MM.1S (cell line): ENCODE results near the gene C3orf70.

Experiments
- DNase-seq: peaks from one replicate; pipeline ENCODE4 v3.0.0-alpha.2; 2015
- H2AFZ ChIP-seq: fragments of 300-600 bp; sonication (generic); 2 replicates; pipeline ENCODE4 v1.6.0; 2016; ENCODE audit warnings: antibody characterized with exemption, low read length
- H3F3A ChIP-seq: fragments of 300-600 bp; sonication (generic); 2 replicates; pipeline ENCODE4 v1.6.1; 2016; ENCODE audit warnings: mild to moderate bottlenecking, antibody characterized with exemption, low read length, moderate library complexity, mixed read lengths; ENCODE audit not compliant: insufficient read depth
- H3K27ac ChIP-seq: fragments of 300-600 bp; sonication (generic); 2 replicates; pipeline ENCODE4 v1.5.1; 2016; ENCODE audit warnings: mild to moderate bottlenecking, low read length
- H3K27me3 ChIP-seq: fragments of 300-600 bp; sonication (generic); replicated peaks from 2 replicates; pipeline ENCODE4 v1.6.0; 2016; ENCODE audit warnings: low read length; ENCODE audit not compliant: insufficient read depth
- H3K36me3 ChIP-seq: fragments of 300-600 bp; sonication (generic); replicated peaks from 2 replicates; pipeline ENCODE4 v1.6.1; 2016; ENCODE audit warnings: mild to moderate bottlenecking, low read length, mixed read lengths; ENCODE audit not compliant: insufficient read depth
- H3K4me1 ChIP-seq: fragments of 300-600 bp; sonication (generic); 2 replicates; pipeline ENCODE4 v1.6.1; 2016; ENCODE audit warnings: low read length, mixed read lengths
- H3K4me2 ChIP-seq: fragments of 300-600 bp; sonication (generic); 2 replicates; pipeline ENCODE4 v1.6.0; 2016; ENCODE audit warnings: low read depth, low read length
- H3K4me3 ChIP-seq: fragments of 300-600 bp; sonication (generic); 2 replicates; pipeline ENCODE4 v1.5.1; 2016; ENCODE audit warnings: low read length, mixed read lengths
- H3K79me2 ChIP-seq: fragments of 300-600 bp; sonication (generic); 2 replicates; pipeline ENCODE4 v1.6.1; 2016; ENCODE audit warnings: mixed run types, low read length, mixed read lengths
- H3K9ac ChIP-seq: fragments of 300-600 bp; sonication (generic); 2 replicates; pipeline ENCODE4 v1.6.1; 2016; ENCODE audit warnings: low read length, mixed read lengths
- H3K9me2 ChIP-seq: fragments of 300-600 bp; sonication (generic); replicated peaks from 2 replicates; pipeline ENCODE4 v1.6.1; 2016; ENCODE audit warnings: mild to moderate bottlenecking, low read length, mixed read lengths; ENCODE audit not compliant: insufficient read depth
- H3K9me3 ChIP-seq: fragments of 300-600 bp; sonication (generic); replicated peaks from 2 replicates; pipeline ENCODE4 v1.6.1; 2016; ENCODE audit warnings: mild to moderate bottlenecking, low read length, mixed read lengths; ENCODE audit not compliant: insufficient read depth
- H4K20me1 ChIP-seq: fragments of 300-600 bp; sonication (generic); 2 replicates; pipeline ENCODE4 v1.6.1; 2016; ENCODE audit warnings: mild to moderate bottlenecking, low read length, moderate library complexity, mixed read lengths; ENCODE audit not compliant: insufficient read depth
- EZH2 ChIP-seq: fragments of 300-600 bp; sonication (generic); optimal IDR thresholded peaks from 2 replicates; pipeline ENCODE3; 2017; ENCODE audit warnings: low read depth, mild to moderate bottlenecking, antibody characterized with exemption, low read length, mixed read lengths
- EZH2phosphoT487 ChIP-seq: fragments of 300-600 bp; sonication (generic); IDR thresholded peaks from 2 replicates; pipeline ENCODE4 v1.6.1; 2018; ENCODE audit warnings: antibody characterized with exemption, low read length
- TF ChIP-seq, protein P1 (sequence below): fragments of 300-600 bp; sonication (generic); IDR thresholded peaks from 2 replicates; pipeline ENCODE4 v1.5.1; 2016; ENCODE audit warnings: antibody characterized with exemption, low read length, mixed read lengths

C3orf70 gene

DNA sequence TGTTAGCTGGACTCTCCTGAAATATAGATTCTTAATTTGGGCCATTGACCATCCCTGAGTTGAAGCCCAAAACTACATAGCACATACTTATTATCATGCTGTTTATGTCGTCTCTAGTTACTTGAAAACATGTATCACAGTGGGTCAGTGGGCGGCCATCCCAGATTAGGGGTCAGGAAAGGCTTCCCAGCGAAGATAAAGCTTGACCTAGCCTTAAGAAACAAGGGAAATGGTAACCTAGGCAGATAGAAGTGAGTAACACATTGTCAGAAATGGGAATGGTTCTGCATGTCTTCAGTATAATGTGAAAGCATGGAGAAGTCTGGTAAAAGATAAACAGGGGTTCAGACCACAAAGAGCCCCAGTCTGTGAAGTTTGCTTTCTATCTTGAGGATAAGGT is 124.7 kb downstream of the C3orf70 start:
- Histone ChIP-seq H3K4me1 (no peaks in the 10 kb centered on the region), H3K9me3 (no peaks in the 10 kb centered on the region), H3K27me3 (no peaks in the 10 kb centered on the region), H2AFZ (no peak overlapping the region), H3K9me2 (no peaks in the 10 kb centered on the region), H3F3A (no peaks in the 10 kb centered on the region), H3K36me3 (no peaks in the 10 kb centered on the region), H3K9ac (no peak overlapping the region), H3K79me2 (no peaks in the 10 kb centered on the region), H4K20me1 (no peaks in the 10 kb centered on the region), H3K27ac (no peak overlapping the region), H3K4me2 (no peak overlapping the region), H3K4me3 (no peak overlapping the region)
- no peak for DNase-seq
- TF ChIP-seq EZH2 (no peak), EZH2phosphoT487 (no peak)
- TF ChIP-seq, protein P1, sequence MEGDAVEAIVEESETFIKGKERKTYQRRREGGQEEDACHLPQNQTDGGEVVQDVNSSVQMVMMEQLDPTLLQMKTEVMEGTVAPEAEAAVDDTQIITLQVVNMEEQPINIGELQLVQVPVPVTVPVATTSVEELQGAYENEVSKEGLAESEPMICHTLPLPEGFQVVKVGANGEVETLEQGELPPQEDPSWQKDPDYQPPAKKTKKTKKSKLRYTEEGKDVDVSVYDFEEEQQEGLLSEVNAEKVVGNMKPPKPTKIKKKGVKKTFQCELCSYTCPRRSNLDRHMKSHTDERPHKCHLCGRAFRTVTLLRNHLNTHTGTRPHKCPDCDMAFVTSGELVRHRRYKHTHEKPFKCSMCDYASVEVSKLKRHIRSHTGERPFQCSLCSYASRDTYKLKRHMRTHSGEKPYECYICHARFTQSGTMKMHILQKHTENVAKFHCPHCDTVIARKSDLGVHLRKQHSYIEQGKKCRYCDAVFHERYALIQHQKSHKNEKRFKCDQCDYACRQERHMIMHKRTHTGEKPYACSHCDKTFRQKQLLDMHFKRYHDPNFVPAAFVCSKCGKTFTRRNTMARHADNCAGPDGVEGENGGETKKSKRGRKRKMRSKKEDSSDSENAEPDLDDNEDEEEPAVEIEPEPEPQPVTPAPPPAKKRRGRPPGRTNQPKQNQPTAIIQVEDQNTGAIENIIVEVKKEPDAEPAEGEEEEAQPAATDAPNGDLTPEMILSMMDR = no peak
